ENCODE data around the gene HOMER3. TPM values are rescaled to one million over a fixed set of nuclear protein-coding genes. Genes with fewer than 3 reads are reported as not detected.

Gene HOMER3
- total and polyA plus RNA-seq, 9 of the 15 experiments (the other 6 are each of a cell fraction or from before 2014, with no cell fraction given): 1.3 to 5.1 (median 3.7) TPM; not detected in 2

- TF ChIP-seq RBM25 (IDR thresholded peaks at IDR 0.05; ENCODE audit: low read depth, low read length, severe bottlenecking) (peak; percentile 69), XRCC4 (IDR thresholded peaks at IDR 0.05; ENCODE audit: extremely low read depth, insufficient read depth, insufficient read length) (no peak), ZNF408 (CRISPR knock-in tag; IDR thresholded peaks at IDR 0.05; ENCODE audit: low read depth) (no peak), BCOR (IDR thresholded peaks at IDR 0.05) (peak; percentile 65), SOX6 (IDR thresholded peaks at IDR 0.05) (no peak), HNRNPH1 (optimal IDR thresholded peaks at IDR 0.05; ENCODE audit: low read depth, low read length) (no peak), ZFP36 (IDR thresholded peaks at IDR 0.05; ENCODE audit: low read depth, low read length, partially characterized antibody) (peak; percentile 41), MYC (IDR thresholded peaks at IDR 0.05; ENCODE audit: low read depth, low read length) (no peak), MYC (CRISPR knock-in tag; IDR thresholded peaks at IDR 0.05; ENCODE audit: borderline replicate concordance, low read depth) (no peak), CCNT2 (IDR thresholded peaks at IDR 0.05; ENCODE audit: borderline replicate concordance, extremely low read depth, insufficient read length, low read depth, low read length) (no peak), ZNF146 (CRISPR knock-in tag; IDR thresholded peaks at IDR 0.05; ENCODE audit: unreplicated experiment) (no peak), ZNF785 (CRISPR knock-in tag; IDR thresholded peaks at IDR 0.05) (no peak), E2F5 (CRISPR knock-in tag; IDR thresholded peaks at IDR 0.05) (no peak), STAT6 (CRISPR knock-in tag; IDR thresholded peaks at IDR 0.05) (no peak), YY1 (IDR thresholded peaks at IDR 0.05; ENCODE audit: borderline replicate concordance in 1 of 3, control insufficient read depth in 1 of 3, extremely low read depth in 1 of 3, insufficient read depth in 3 of 3, insufficient read length in 1 of 3, insufficient replicate concordance in 2 of 3, low read depth in 1 of 3, low read length in 2 of 3) (no peak), KDM1A (IDR thresholded peaks at IDR 0.05) (peak in 1 of 2 experiments; percentile 20; a peak in 2 of 4 replicates), ZNF644 (tag; IDR thresholded peaks at IDR 0.05; ENCODE audit: low read depth) (no peak), WHSC1 (IDR thresholded peaks at IDR 0.05; ENCODE audit: low read length) (no peak)
- TF ChIP-seq, protein P1, sequence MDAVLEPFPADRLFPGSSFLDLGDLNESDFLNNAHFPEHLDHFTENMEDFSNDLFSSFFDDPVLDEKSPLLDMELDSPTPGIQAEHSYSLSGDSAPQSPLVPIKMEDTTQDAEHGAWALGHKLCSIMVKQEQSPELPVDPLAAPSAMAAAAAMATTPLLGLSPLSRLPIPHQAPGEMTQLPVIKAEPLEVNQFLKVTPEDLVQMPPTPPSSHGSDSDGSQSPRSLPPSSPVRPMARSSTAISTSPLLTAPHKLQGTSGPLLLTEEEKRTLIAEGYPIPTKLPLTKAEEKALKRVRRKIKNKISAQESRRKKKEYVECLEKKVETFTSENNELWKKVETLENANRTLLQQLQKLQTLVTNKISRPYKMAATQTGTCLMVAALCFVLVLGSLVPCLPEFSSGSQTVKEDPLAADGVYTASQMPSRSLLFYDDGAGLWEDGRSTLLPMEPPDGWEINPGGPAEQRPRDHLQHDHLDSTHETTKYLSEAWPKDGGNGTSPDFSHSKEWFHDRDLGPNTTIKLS (IDR thresholded peaks at IDR 0.05; ENCODE audit: borderline replicate concordance, low read depth): no peak
- TF ChIP-seq, protein P2, sequence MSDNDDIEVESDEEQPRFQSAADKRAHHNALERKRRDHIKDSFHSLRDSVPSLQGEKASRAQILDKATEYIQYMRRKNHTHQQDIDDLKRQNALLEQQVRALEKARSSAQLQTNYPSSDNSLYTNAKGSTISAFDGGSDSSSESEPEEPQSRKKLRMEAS (CRISPR knock-in tag; IDR thresholded peaks at IDR 0.05): no peak
- TF ChIP-seq, protein P3, sequence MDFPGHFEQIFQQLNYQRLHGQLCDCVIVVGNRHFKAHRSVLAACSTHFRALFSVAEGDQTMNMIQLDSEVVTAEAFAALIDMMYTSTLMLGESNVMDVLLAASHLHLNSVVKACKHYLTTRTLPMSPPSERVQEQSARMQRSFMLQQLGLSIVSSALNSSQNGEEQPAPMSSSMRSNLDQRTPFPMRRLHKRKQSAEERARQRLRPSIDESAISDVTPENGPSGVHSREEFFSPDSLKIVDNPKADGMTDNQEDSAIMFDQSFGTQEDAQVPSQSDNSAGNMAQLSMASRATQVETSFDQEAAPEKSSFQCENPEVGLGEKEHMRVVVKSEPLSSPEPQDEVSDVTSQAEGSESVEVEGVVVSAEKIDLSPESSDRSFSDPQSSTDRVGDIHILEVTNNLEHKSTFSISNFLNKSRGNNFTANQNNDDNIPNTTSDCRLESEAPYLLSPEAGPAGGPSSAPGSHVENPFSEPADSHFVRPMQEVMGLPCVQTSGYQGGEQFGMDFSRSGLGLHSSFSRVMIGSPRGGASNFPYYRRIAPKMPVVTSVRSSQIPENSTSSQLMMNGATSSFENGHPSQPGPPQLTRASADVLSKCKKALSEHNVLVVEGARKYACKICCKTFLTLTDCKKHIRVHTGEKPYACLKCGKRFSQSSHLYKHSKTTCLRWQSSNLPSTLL (IDR thresholded peaks at IDR 0.05): no peak
These were observed 10.8 kb upstream of the HOMER3 start (continued) for GRCh38 chr19:18951721-18952281.
